Activated B cell treated with CpG ODN at 0.5 μM for 24 hours (primary cell): ENCODE measurements around the gene PARVB. TPM values are rescaled to one million over a fixed set of nuclear protein-coding genes. Genes with fewer than 3 reads are reported as not detected.

Experiments
- ATAC-seq: fragments of 200-7000 bp; cut with Tn5 transposase; one replicate; pipeline ENCODE4 v1.10.0; 2021; ENCODE audit warnings: low read depth, mild to moderate bottlenecking, moderate library complexity
- CTCF ChIA-PET: fragments of 350-600 bp; sonication (Branson Sonifier 250); formaldehyde crosslinking; loops from one replicate; lab custom pipeline; 2021; ENCODE audit warnings: antibody characterized with exemption; lab: Charles Lee
- POLR2A ChIA-PET: fragments of 350-600 bp; sonication (Branson Sonifier 250); formaldehyde crosslinking; loops from one replicate; lab custom pipeline; 2021; ENCODE audit warnings: antibody characterized with exemption; lab: Charles Lee
- DNase-seq: peaks from one replicate; pipeline ENCODE4 v3.0.0; 2022
- H3K27ac Mint-ChIP-seq: one replicate; pipeline ENCODE4 v1.8.0; 2020; ENCODE audit warnings: mixed read lengths
- H3K27me3 Mint-ChIP-seq: one replicate; pipeline ENCODE4 v1.8.0; 2021; ENCODE audit warnings: mixed read lengths
- H3K36me3 Mint-ChIP-seq: one replicate; pipeline ENCODE4 v1.8.0; 2021; ENCODE audit warnings: low read depth, mixed read lengths
- H3K4me1 Mint-ChIP-seq: one replicate; pipeline ENCODE4 v1.8.0; 2021; ENCODE audit warnings: mixed read lengths
- H3K4me3 Mint-ChIP-seq: one replicate; pipeline ENCODE4 v1.8.0; 2020; ENCODE audit warnings: mild to moderate bottlenecking, mixed read lengths
- H3K9me3 Mint-ChIP-seq: one replicate; pipeline ENCODE4 v1.8.0; 2020; ENCODE audit warnings: mixed read lengths
- intact Hi-C: fragments of 100-400 bp; cut with micrococcal nuclease; formaldehyde crosslinking; loops from one replicate; pipeline ENCODE4 v1.15.1; 2024
- total RNA-seq: library from RNA; stranded (reverse); gene quantifications from 2 replicates; pipeline ENCODE4 v1.2.3, GENCODE V29; 2022
- TF ChIP-seq, protein P1 (sequence below): fragments of 200-600 bp; IDR thresholded peaks from one replicate; pipeline ENCODE4 v1.8.0; 2022; ENCODE audit warnings: antibody characterized with exemption, mild to moderate bottlenecking

Gene PARVB
- total RNA-seq, 1 donor from 2014 or later = 53.5 TPM

DNA sequence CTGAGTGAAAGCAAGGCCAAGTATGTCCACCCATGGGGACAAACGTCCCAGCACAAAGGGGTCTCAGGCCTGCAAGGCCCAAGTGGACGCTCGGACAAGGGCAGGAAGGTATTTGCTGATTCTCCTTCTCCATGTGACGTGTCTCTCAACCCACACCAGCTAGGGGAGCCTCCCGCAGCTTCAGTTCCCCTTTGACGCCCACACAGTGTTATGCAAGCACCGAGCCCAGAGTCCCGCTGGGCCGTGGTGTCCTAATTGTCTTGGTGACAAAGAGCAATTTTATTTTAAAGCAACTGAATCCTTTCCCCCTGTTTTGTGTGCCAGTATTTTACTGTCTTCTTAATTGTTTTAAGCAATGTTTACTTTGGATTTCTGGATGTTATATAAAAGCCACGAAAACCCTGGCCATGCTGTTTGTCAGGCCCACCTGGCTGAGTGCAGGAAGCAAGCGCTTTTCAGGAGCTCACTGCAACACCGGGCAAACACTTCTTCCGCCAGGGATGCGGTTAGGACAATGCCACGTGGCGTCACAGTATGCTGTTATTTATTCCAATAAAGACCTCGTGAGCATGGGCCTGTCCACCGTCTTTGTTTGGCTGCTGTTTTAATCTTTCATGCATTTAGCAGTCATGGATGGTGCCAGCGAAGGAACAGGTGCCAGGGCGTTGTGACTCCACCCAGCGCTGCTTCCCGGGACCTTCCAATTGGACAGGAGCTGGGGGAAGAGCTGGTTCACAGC, 148.4 kb downstream of the PARVB start:
- H3K4me3 Mint-ChIP-seq = peak overlapping the region; percentile 25

DNA sequence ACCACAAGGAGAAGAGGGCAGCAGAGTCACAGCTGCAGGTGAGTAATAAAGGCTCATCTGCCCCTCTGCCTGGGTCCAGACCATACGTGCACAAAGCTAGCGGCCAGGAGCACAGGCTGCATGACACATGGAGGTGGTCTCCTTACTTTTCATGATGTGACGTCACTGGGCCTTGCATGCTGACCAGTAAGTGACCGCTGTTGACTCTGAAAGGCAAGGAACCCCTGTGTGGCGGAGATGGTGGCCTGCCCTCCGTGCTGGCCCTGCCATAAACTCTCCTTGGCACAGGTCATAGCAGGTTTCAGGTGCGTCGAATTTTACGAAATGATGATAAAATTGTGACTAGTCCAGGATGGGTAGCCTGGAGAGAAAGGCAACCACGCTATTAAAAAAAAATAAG, 149.1 kb downstream of the PARVB start:
- H3K27ac Mint-ChIP-seq = no peak overlapping the region
- TF ChIP-seq, protein P1, sequence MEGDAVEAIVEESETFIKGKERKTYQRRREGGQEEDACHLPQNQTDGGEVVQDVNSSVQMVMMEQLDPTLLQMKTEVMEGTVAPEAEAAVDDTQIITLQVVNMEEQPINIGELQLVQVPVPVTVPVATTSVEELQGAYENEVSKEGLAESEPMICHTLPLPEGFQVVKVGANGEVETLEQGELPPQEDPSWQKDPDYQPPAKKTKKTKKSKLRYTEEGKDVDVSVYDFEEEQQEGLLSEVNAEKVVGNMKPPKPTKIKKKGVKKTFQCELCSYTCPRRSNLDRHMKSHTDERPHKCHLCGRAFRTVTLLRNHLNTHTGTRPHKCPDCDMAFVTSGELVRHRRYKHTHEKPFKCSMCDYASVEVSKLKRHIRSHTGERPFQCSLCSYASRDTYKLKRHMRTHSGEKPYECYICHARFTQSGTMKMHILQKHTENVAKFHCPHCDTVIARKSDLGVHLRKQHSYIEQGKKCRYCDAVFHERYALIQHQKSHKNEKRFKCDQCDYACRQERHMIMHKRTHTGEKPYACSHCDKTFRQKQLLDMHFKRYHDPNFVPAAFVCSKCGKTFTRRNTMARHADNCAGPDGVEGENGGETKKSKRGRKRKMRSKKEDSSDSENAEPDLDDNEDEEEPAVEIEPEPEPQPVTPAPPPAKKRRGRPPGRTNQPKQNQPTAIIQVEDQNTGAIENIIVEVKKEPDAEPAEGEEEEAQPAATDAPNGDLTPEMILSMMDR = no peak
- no peaks in the 10 kb centered on the region for H3K9me3 Mint-ChIP-seq
- DNase-seq (no peak), ATAC-seq (no peak)
- ChIA-PET POLR2A (interaction anchor here (3.6 kb wide), 1 partner anchor 9 kb away, joined by 29 read pairs; the partner anchor contains the start of gene PARVG), CTCF (no interaction called here)
- H3K4me1 Mint-ChIP-seq = peaks cover 23% of the 10 kb centered on the region
- peaks cover 14% of the 10 kb centered on the region for H3K36me3 Mint-ChIP-seq
- intact Hi-C loops = no loop called here
- peak overlapping the region; percentile 25 for H3K4me3 Mint-ChIP-seq
- H3K27me3 Mint-ChIP-seq = no peaks in the 10 kb centered on the region

More for the DNA sequence above, 148.4 kb downstream of the PARVB start:
- CTCF ChIA-PET = no interaction called here
- H3K36me3 Mint-ChIP-seq = peaks cover 18% of the 10 kb centered on the region
- peaks cover 23% of the 10 kb centered on the region for H3K4me1 Mint-ChIP-seq
- H3K27ac Mint-ChIP-seq = peak overlapping the region; percentile 59
- H3K9me3 Mint-ChIP-seq = no peaks in the 10 kb centered on the region
- POLR2A ChIA-PET = interaction anchor here (1.0 to 3.6 kb wide), 2 partner anchors 9 to 87 kb away, joined by 3 to 29 read pairs; partner anchors contain the start of gene PARVG
- TF ChIP-seq, protein P1 = no peak
- intact Hi-C loops = loop anchor here (1.0 kb wide), 2 partner anchors 8 to 19 kb away; partner anchors contain the start of gene PARVG
- peak; percentile 50 for DNase-seq
- H3K27me3 Mint-ChIP-seq = no peaks in the 10 kb centered on the region
- peak; percentile 98 for ATAC-seq

DNA sequence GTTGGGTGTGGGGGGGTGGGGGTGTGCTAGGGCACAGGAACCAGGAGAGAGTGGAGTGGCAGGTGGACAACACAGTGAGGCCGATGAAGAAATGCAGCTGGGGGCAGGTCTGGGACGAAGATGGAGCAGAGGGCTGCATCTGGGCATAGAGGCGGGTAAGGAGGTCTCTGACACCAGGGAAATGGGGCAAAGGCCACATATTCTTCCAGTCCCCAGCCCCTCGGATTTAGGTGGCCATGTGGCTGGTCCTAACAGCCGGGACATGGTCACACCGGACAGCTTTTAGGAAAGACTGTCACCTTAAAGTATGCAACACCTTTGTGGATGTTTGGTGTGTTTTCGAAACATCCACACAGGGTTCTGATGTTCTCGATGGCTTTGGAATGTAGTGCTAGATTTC, 151.6 kb downstream of the PARVB start:
- no peak for ATAC-seq

DNA sequence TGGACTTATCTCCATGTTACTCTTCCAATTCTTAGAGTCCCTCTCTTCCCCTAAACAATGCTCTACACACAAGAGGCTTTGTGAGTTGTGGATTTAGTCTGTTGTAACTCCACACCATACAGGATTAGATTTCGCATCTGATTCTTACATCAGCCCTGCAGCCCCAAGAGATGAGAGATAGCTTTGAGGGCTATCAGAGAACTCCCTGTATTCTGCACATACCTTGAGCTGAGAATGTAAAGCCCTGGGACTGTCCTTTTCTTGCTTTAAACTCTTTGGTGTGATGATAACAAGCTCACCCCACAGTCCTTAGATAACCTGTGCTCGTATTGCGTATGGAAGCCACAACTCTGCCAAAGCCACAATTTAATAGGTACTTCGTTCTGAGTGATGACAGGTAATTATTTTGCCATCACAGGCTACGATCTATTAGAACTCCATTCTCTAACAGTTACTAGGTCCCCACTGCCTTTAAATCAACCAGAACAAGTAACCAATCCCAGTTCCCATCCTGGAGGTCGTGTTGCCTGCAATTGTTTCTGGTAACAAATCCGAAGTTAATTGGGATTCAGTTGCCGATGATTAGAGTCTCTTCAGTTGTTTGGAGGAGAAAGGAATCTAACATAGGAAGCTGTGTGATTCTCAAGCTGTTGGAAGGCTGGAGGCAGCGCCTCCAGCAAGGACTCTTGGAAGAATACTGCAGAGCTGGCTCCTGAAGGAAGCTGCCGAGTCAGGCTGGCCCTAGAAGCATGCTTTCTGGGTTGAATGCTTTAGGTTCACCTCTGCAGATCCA, 155.3 kb downstream of the PARVB start:
- TF ChIP-seq, protein P1 = no peak
- intact Hi-C loops = no loop called here
- CTCF ChIA-PET = interaction anchor here (0.9 kb wide), 1 partner anchor 16 kb away, joined by 4 read pairs; no protein-coding TSS in a partner anchor
- H3K4me3 Mint-ChIP-seq = no peak overlapping the region
- H3K36me3 Mint-ChIP-seq = peaks cover 16% of the 10 kb centered on the region
- H3K9me3 Mint-ChIP-seq = no peaks in the 10 kb centered on the region
- no peaks in the 10 kb centered on the region for H3K27me3 Mint-ChIP-seq
- H3K27ac Mint-ChIP-seq = no peak overlapping the region
- ATAC-seq (no peak), DNase-seq (no peak)
- POLR2A ChIA-PET = interaction anchor here (1.7 to 4.0 kb wide), 2 partner anchors 13 to 28 kb away, joined by 5 to 53 read pairs; no protein-coding TSS in a partner anchor
- peaks cover 30% of the 10 kb centered on the region for H3K4me1 Mint-ChIP-seq

More for the DNA sequence above, 151.6 kb downstream of the PARVB start:
- ChIA-PET POLR2A (no interaction called here), CTCF (no interaction called here)
- intact Hi-C loops = no loop called here
- DNase-seq = no peak
- no peak overlapping the region for H3K4me3 Mint-ChIP-seq
- H3K27me3 Mint-ChIP-seq = no peaks in the 10 kb centered on the region
- no peaks in the 10 kb centered on the region for H3K9me3 Mint-ChIP-seq
- no peak overlapping the region for H3K27ac Mint-ChIP-seq
- TF ChIP-seq, protein P1 = no peak
- H3K4me1 Mint-ChIP-seq = peaks cover 32% of the 10 kb centered on the region
- peaks cover 2% of the 10 kb centered on the region for H3K36me3 Mint-ChIP-seq
